Nephron (organoid): Measurements from ENCODE around the gene RUNX2.

Source experiments
- H3K27ac Mint-ChIP-seq, 3 experiments: 2 replicates each; pipeline ENCODE4 v1.8.0; 2020; ENCODE audit warnings: mixed read lengths in 3 of 3, mild to moderate bottlenecking in 2 of 3, moderate library complexity in 1 of 3
- H3K27me3 Mint-ChIP-seq: 2 replicates; pipeline ENCODE4 v1.8.0; 2021; ENCODE audit warnings: low read depth, mild to moderate bottlenecking, moderate library complexity, mixed read lengths
- H3K36me3 Mint-ChIP-seq: 2 replicates; pipeline ENCODE4 v1.8.0; 2020; ENCODE audit warnings: low read depth, mixed read lengths
- H3K4me1 Mint-ChIP-seq: 2 replicates; pipeline ENCODE4 v1.8.0; 2020; ENCODE audit warnings: mixed read lengths
- H3K4me3 Mint-ChIP-seq, 3 experiments: 2 replicates each; pipeline ENCODE4 v1.8.0; 2020; ENCODE audit warnings: mild to moderate bottlenecking in 3 of 3, mixed read lengths in 3 of 3, moderate library complexity in 2 of 3
- H3K9me3 Mint-ChIP-seq: 2 replicates; pipeline ENCODE4 v1.8.0; 2020; ENCODE audit warnings: mixed read lengths
- CTCF ChIP-seq, 3 experiments: fragments of 200-600 bp; sonication (generic); IDR thresholded peaks; one replicate each; pipeline ENCODE4 v1.5.0; 2021; ENCODE audit warnings: antibody characterized with exemption in 3 of 3; ENCODE audit not compliant: unreplicated experiment in 3 of 3

Gene RUNX2

DNA sequence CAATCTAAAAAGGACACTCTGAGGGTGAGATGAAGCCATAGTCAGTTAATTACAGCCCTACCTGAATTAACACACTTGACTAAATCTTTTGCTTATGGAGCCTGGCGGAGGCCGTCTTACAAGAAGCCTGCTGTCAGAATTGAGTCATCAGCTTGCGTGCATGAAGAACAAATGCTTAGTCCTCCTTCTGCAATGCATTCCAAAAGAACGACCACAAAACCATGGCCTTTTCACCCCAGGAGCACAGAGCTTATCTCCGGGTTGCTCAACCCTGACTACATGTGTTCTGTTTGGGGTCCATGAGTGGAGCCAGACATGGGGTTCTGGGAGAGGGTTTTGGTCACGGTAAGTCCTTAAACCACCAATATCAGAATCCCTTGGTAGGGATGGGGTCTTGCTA is 369.5 kb downstream of the RUNX2 start:
- Mint-ChIP-seq H3K4me1 (no peaks in the 10 kb centered on the region), H3K9me3 (no peaks in the 10 kb centered on the region), H3K4me3 (no peak overlapping the region), H3K36me3 (no peaks in the 10 kb centered on the region), H3K27me3 (peaks cover 19% of the 10 kb centered on the region), H3K27ac (no peak overlapping the region)
- TF ChIP-seq CTCF (IDR thresholded peaks at IDR 0.05; ENCODE audit: unreplicated experiment in 3 of 3), result no peak

GRCh38 chr6:45698046-45698445 is 369.9 kb downstream of the RUNX2 start:
- Mint-ChIP-seq H3K36me3 (no peaks in the 10 kb centered on the region), H3K27me3 (peaks cover 16% of the 10 kb centered on the region), H3K27ac (no peak overlapping the region), H3K4me1 (no peaks in the 10 kb centered on the region), H3K4me3 (no peak overlapping the region), H3K9me3 (no peaks in the 10 kb centered on the region)
- TF ChIP-seq CTCF (IDR thresholded peaks at IDR 0.05; ENCODE audit: unreplicated experiment in 3 of 3), result no peak

DNA sequence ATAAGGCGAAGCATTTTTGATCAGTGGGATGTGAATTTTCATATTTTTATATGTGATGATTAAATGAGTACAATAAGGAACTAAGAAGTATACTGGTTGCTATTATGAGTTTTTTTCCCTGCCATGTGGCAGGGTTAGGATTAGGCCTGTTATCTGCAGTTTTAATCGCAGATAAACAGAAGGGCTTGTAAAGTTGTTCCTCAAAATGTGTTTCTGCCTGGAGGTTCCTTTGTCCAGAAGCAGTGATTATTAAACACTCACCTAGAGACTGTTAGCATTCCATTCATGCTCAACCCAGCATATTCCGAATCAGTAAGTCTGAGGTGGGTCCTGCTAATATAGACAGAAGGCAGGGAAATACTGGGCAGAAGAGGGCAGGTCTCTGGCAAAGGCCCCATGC is 371.5 kb downstream of the RUNX2 start:
- Mint-ChIP-seq H3K27ac (no peak overlapping the region), H3K9me3 (no peaks in the 10 kb centered on the region), H3K4me1 (no peaks in the 10 kb centered on the region), H3K4me3 (no peak overlapping the region), H3K27me3 (peaks cover 20% of the 10 kb centered on the region), H3K36me3 (no peaks in the 10 kb centered on the region)
- TF ChIP-seq CTCF (IDR thresholded peaks at IDR 0.05; ENCODE audit: unreplicated experiment in 3 of 3), result no peak

- H3K4me3 Mint-ChIP-seq, result no peak overlapping the region
- no peaks in the 10 kb centered on the region for H3K4me1 Mint-ChIP-seq
- H3K27ac Mint-ChIP-seq, result no peak overlapping the region
- no peak for TF ChIP-seq CTCF (IDR thresholded peaks at IDR 0.05; ENCODE audit: unreplicated experiment in 3 of 3)
- no peaks in the 10 kb centered on the region for H3K36me3 Mint-ChIP-seq
- H3K9me3 Mint-ChIP-seq, result no peaks in the 10 kb centered on the region
- peaks cover 31% of the 10 kb centered on the region for H3K27me3 Mint-ChIP-seq
These were observed 375.0 kb downstream of the RUNX2 start for GRCh38 chr6:45702849-45703739.

DNA sequence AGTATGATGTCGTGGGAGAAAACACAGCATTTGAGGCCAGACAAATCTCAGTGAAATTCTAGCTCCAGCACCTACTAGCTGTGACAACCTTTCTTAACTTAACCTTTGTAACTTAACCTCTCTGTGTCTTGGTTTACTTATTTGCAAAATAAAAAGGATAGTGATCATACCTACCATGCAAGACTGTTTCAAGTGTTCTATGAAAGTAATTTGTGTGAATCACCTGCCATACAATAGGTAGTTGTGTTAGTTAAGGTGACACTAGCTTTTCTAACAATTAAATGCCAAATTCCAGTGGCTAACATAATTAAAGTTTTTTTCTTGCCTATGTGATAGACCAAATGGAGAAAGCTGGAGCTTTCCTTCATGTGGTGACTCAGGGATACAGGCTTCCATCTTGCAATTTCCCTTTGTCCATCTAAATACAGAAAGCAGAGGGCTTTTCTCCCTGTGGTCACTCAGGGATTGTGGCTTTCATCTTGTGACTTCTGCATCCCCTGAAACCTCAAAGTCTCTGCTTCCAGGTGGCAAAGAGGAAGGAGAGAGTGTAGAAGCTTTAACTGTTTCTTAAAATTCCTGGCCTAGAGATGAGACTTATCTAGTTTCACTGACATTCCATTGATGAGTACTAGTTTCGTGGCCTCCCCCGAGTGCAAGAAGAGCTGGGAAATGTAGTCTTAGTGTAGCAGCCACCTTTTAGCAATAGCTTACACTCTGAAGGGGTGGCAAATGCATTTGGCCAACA is 376.1 kb downstream of the RUNX2 start:
- Mint-ChIP-seq H3K27me3 (peaks cover 28% of the 10 kb centered on the region), H3K27ac (no peak overlapping the region), H3K9me3 (no peaks in the 10 kb centered on the region), H3K36me3 (no peaks in the 10 kb centered on the region), H3K4me3 (no peak overlapping the region), H3K4me1 (no peaks in the 10 kb centered on the region)
- no peak for TF ChIP-seq CTCF (IDR thresholded peaks at IDR 0.05; ENCODE audit: unreplicated experiment in 3 of 3)
